Neural progenitor cell (in vitro differentiated cells): ENCODE data around the gene GPR183. TPM values are rescaled to one million over a fixed set of nuclear protein-coding genes. Genes with fewer than 3 reads are reported as not detected.

Experiments
- DNase-seq: peaks from one replicate; pipeline ENCODE4 v3.0.0-alpha.2; 2016; ENCODE audit warnings: low spot score
- H2AFZ ChIP-seq: fragments of 200-600 bp; sonication (generic); replicated peaks from 2 replicates; pipeline ENCODE4 v1.6.1; 2016; ENCODE audit warnings: antibody characterized with exemption
- H3F3A ChIP-seq: fragments of 200-600 bp; sonication (generic); 2 replicates; pipeline ENCODE4 v1.6.1; 2016; ENCODE audit warnings: antibody characterized with exemption, low read depth
- H3K27ac ChIP-seq: fragments of 200-600 bp; sonication (generic); 2 replicates; pipeline ENCODE4 v1.5.1; 2016; ENCODE audit warnings: mild to moderate bottlenecking
- H3K27me3 ChIP-seq: fragments of 200-600 bp; sonication (generic); 2 replicates; pipeline ENCODE4 v1.6.1; 2016; ENCODE audit warnings: mild to moderate bottlenecking, moderate library complexity
- H3K36me3 ChIP-seq: fragments of 200-600 bp; sonication (generic); 2 replicates; pipeline ENCODE4 v1.5.1; 2016
- H3K4me1 ChIP-seq: fragments of 200-600 bp; sonication (generic); 2 replicates; pipeline ENCODE4 v1.6.1; 2016; ENCODE audit warnings: mixed run types
- H3K4me2 ChIP-seq: fragments of 200-600 bp; sonication (generic); 2 replicates; pipeline ENCODE4 v1.6.1; 2016
- H3K4me3 ChIP-seq: fragments of 200-600 bp; sonication (generic); 2 replicates; pipeline ENCODE4 v1.5.1; 2016
- H3K79me2 ChIP-seq: fragments of 200-600 bp; sonication (generic); 2 replicates; pipeline ENCODE4 v1.6.1; 2016; ENCODE audit warnings: low read depth
- H3K9ac ChIP-seq: fragments of 200-600 bp; sonication (generic); 2 replicates; pipeline ENCODE4 v1.6.1; 2016
- H3K9me3 ChIP-seq: fragments of 200-600 bp; sonication (generic); 2 replicates; pipeline ENCODE4 v1.5.1; 2016; ENCODE audit warnings: low read depth
- H4K20me1 ChIP-seq: fragments of 200-600 bp; sonication (generic); 2 replicates; pipeline ENCODE4 v1.6.1; 2016; ENCODE audit warnings: low read depth
- H3K27ac Mint-ChIP-seq: 3 replicates; pipeline ENCODE4 v1.8.0; 2021; ENCODE audit warnings: mixed read lengths
- H3K27me3 Mint-ChIP-seq: 2 replicates; pipeline ENCODE4 v1.8.0; 2022; ENCODE audit warnings: low read depth, mild to moderate bottlenecking, inconsistent platforms, moderate library complexity, mixed read lengths; ENCODE audit not compliant: insufficient read depth
- H3K36me3 Mint-ChIP-seq: 3 replicates; pipeline ENCODE4 v1.8.0; 2021; ENCODE audit warnings: mixed read lengths
- H3K4me1 Mint-ChIP-seq: 3 replicates; pipeline ENCODE4 v1.8.0; 2021; ENCODE audit warnings: mixed read lengths
- H3K4me3 Mint-ChIP-seq: 3 replicates; pipeline ENCODE4 v1.8.0; 2021; ENCODE audit warnings: mild to moderate bottlenecking, moderate library complexity, mixed read lengths
- H3K9me3 Mint-ChIP-seq: 3 replicates; pipeline ENCODE4 v1.8.0; 2020; ENCODE audit warnings: mixed read lengths
- EZH2 ChIP-seq: fragments of 200-600 bp; sonication (generic); IDR thresholded peaks from 2 replicates; pipeline ENCODE4 v1.6.1; 2017; ENCODE audit warnings: antibody characterized with exemption, mild to moderate bottlenecking, moderate library complexity
- EZH2phosphoT487 ChIP-seq: fragments of 200-600 bp; sonication (generic); IDR thresholded peaks from 2 replicates; pipeline ENCODE4 v1.6.1; 2017; ENCODE audit warnings: antibody characterized with exemption
- total RNA-seq: library from RNA; depleted of rRNA; stranded (reverse); fragments of >200 nt; gene quantifications from 2 replicates; pipeline ENCODE4 v1.2.3, GENCODE V29; 2015; ENCODE audit warnings: low replicate concordance
- TF ChIP-seq, protein P1 (sequence below): fragments of 200-600 bp; sonication (generic); IDR thresholded peaks from 2 replicates; pipeline ENCODE4 v1.5.1; 2017; ENCODE audit warnings: antibody characterized with exemption, mild to moderate bottlenecking

The GPR183 gene
- total RNA-seq, 1 donor from 2014 or later, result not detected

DNA sequence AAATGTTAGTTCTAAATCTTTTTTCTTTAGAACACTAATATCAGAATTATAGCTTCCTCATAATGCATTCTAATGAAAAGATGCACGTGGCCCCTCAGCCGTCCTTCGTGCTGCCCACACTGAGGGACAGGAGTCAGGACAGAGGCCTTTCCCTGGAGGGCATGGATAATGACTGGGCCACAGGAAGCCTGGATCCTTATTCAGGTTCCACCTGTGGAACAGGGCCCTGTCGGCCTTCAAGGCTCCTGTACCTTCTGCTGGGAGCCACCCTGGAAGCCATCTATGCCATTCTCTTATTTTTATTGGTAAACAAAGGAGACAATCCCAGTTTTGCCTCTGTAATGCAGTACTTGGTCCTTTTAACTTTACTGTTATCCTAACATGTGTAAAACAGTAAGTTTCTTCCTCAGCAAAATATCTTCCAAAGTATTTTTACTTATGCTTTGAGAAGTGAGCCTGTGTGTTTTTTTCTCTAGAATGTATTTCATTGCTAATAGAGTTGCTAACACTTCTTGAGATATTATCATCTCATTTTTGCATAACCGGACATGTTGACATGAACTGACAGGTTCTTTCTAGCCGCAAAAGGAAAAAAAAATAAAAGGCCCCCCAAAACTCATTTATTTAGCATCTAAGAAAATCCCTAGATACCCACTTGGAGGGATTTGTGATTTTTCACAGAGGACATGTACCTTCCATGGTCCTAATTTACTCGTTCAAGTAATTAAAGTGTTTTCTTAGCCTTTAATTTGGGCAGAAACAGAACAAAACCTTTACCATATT, 6.0 kb downstream of the GPR183 start:
- Histone ChIP-seq H3K9ac (no peak overlapping the region), H3F3A (no peaks in the 10 kb centered on the region), H3K79me2 (no peaks in the 10 kb centered on the region), H3K27me3 (no peaks in the 10 kb centered on the region), H2AFZ (no peak overlapping the region), H4K20me1 (peaks cover 23% of the 10 kb centered on the region), H3K4me3 (no peak overlapping the region), H3K4me1 (no peaks in the 10 kb centered on the region), H3K36me3 (no peaks in the 10 kb centered on the region), H3K9me3 (no peaks in the 10 kb centered on the region), H3K4me2 (no peak overlapping the region), H3K27ac (no peak overlapping the region)
- Mint-ChIP-seq H3K4me3 (no peak overlapping the region), H3K27ac (no peak overlapping the region), H3K4me1 (no peaks in the 10 kb centered on the region), H3K27me3 (no peaks in the 10 kb centered on the region), H3K9me3 (no peaks in the 10 kb centered on the region), H3K36me3 (peaks cover 5% of the 10 kb centered on the region)
- TF ChIP-seq, protein P1, sequence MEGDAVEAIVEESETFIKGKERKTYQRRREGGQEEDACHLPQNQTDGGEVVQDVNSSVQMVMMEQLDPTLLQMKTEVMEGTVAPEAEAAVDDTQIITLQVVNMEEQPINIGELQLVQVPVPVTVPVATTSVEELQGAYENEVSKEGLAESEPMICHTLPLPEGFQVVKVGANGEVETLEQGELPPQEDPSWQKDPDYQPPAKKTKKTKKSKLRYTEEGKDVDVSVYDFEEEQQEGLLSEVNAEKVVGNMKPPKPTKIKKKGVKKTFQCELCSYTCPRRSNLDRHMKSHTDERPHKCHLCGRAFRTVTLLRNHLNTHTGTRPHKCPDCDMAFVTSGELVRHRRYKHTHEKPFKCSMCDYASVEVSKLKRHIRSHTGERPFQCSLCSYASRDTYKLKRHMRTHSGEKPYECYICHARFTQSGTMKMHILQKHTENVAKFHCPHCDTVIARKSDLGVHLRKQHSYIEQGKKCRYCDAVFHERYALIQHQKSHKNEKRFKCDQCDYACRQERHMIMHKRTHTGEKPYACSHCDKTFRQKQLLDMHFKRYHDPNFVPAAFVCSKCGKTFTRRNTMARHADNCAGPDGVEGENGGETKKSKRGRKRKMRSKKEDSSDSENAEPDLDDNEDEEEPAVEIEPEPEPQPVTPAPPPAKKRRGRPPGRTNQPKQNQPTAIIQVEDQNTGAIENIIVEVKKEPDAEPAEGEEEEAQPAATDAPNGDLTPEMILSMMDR, result no peak
- TF ChIP-seq EZH2phosphoT487 (no peak), EZH2 (no peak)
- DNase-seq, result no peak

DNA sequence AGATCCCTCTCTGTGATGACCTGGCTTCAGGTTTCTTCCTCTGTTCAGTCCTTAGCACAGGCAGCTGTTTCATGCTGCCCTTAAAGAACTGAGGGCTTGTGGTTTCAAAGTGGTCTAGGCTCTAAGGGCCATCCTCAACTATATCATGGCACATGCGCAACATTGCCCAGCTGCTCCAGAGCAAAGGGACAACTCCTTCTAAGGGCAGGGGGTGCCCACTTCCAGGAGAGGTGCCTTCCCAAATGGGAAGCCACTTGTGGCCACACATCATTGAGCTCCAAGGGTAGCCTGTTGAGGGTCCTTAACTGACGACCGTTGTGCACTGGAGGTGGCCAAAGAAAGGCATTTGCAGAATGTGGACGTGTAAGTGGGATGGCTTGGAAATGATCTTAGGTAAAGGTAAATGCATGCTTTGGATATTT, 7.3 kb downstream of the GPR183 start:
- H3F3A ChIP-seq, result no peaks in the 10 kb centered on the region
- TF ChIP-seq, protein P1, result no peak
- TF ChIP-seq EZH2phosphoT487, result no peak
- no peak for TF ChIP-seq EZH2
- H3K27ac Mint-ChIP-seq, result no peak overlapping the region

DNA sequence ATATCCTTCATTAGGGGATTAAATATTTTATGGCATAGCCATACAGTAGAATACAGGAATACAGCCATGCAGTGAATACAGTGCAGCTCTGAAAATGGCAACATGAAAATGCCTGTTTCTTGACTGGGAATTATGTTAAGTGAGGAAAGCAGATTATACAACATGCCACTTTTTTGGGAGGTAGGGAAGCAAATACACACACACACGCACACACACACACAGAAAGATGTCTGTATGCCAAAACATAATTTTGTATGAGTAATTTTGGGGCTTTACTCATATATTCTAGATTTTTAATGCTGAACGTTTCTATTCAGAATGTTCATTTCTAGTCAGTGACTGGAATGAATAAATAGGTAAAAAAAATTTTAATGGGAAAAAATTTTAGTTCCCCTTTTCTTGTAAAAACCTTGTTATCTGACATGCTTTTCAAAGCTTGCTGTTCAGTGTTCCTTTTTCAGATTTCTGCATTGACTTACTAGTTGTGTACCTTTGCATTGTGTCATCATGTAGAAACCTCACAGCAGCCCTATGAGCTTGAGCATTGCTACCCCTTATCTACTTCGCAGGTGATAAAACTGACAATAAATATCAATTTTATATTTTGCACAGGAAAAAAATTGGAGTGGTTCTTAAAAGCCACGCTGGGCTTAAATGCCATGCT, 7.8 kb downstream of the GPR183 start:
- peaks cover 23% of the 10 kb centered on the region for H4K20me1 ChIP-seq
- H3K9me3 Mint-ChIP-seq, result no peaks in the 10 kb centered on the region
- no peak overlapping the region for H2AFZ ChIP-seq
- H3K27ac Mint-ChIP-seq, result no peak overlapping the region
- H3K4me2 ChIP-seq, result no peak overlapping the region
- H3K4me3 Mint-ChIP-seq, result no peak overlapping the region
- H3K4me1 ChIP-seq, result no peaks in the 10 kb centered on the region
- H3K4me1 Mint-ChIP-seq, result no peaks in the 10 kb centered on the region
- no peaks in the 10 kb centered on the region for H3K27me3 Mint-ChIP-seq
- no peak overlapping the region for H3K4me3 ChIP-seq
- no peaks in the 10 kb centered on the region for H3K79me2 ChIP-seq
- H3K9ac ChIP-seq, result no peak overlapping the region
- TF ChIP-seq EZH2 (no peak), EZH2phosphoT487 (no peak)
- TF ChIP-seq, protein P1, result no peak
- H3K36me3 ChIP-seq, result no peaks in the 10 kb centered on the region
- no peaks in the 10 kb centered on the region for H3K27me3 ChIP-seq
- no peak for DNase-seq
- H3F3A ChIP-seq, result no peaks in the 10 kb centered on the region
- no peak overlapping the region for H3K27ac ChIP-seq
- no peaks in the 10 kb centered on the region for H3K9me3 ChIP-seq
- H3K36me3 Mint-ChIP-seq, result peaks cover 1% of the 10 kb centered on the region

More for the DNA sequence above, 7.3 kb downstream of the GPR183 start:
- Mint-ChIP-seq H3K36me3 (peaks cover 1% of the 10 kb centered on the region), H3K4me3 (no peak overlapping the region), H3K27me3 (no peaks in the 10 kb centered on the region), H3K4me1 (no peaks in the 10 kb centered on the region), H3K9me3 (no peaks in the 10 kb centered on the region)
- Histone ChIP-seq H3K4me3 (no peak overlapping the region), H3K27me3 (no peaks in the 10 kb centered on the region), H3K27ac (no peak overlapping the region), H3K4me2 (no peak overlapping the region), H2AFZ (no peak overlapping the region), H3K4me1 (no peaks in the 10 kb centered on the region), H3K9me3 (no peaks in the 10 kb centered on the region), H3K79me2 (no peaks in the 10 kb centered on the region), H3K9ac (no peak overlapping the region), H3K36me3 (no peaks in the 10 kb centered on the region), H4K20me1 (peaks cover 23% of the 10 kb centered on the region)
- DNase-seq, result no peak
